Liver (tissue), 3 donors: ENCODE measurements around the gene KDM5A.
"Not testable (repeated sequence)": the region's sequence is repeated elsewhere in the genome, so short reads cannot be mapped to it uniquely, and the experiment has no call there.

Experiments used
- GABPA ChIP-seq, 2 donors: IDR thresholded peaks in 1 of 2; conservative IDR thresholded peaks in 1 of 2; 2 replicates each; pipeline ENCODE4 v1.6.1; 2016; ENCODE audit warnings: antibody characterized with exemption in 2 of 2, mild to moderate bottlenecking in 1 of 2, moderate library complexity in 1 of 2
- HNF4A ChIP-seq, 2 donors: conservative IDR thresholded peaks; 2 replicates each; pipeline ENCODE4 v1.6.1; 2016; ENCODE audit warnings: antibody characterized with exemption in 2 of 2, mild to moderate bottlenecking in 2 of 2
- JUND ChIP-seq, 2 donors: IDR thresholded peaks; 2 replicates each; pipeline ENCODE4 v1.6.1; 2016; ENCODE audit warnings: antibody characterized with exemption in 2 of 2
- RAD21 ChIP-seq, 2 donors: IDR thresholded peaks; 2 replicates each; pipeline ENCODE4 v1.6.1; 2016; ENCODE audit warnings: antibody characterized with exemption in 2 of 2, mild to moderate bottlenecking in 2 of 2
- TAF1 ChIP-seq: conservative IDR thresholded peaks from 2 replicates; pipeline ENCODE4 v1.6.1; 2016; ENCODE audit warnings: antibody characterized with exemption, mild to moderate bottlenecking
- YY1 ChIP-seq: IDR thresholded peaks from 2 replicates; pipeline ENCODE4 v1.6.1; 2016; ENCODE audit warnings: antibody characterized with exemption, mild to moderate bottlenecking
- TF ChIP-seq, protein P1 (sequence below): fragments of 150-350 bp; IDR thresholded peaks from 2 replicates; pipeline ENCODE4 v1.5.1; 2017; ENCODE audit warnings: improper control_type of control experiment, low read depth, low read length; ENCODE audit not compliant: missing input control
- TF ChIP-seq, protein P2 (sequence below): IDR thresholded peaks from 2 replicates; pipeline ENCODE4 v1.6.1; 2016; ENCODE audit warnings: antibody characterized with exemption
- donor health status: healthy.
- donor health status: healthy.

DNA sequence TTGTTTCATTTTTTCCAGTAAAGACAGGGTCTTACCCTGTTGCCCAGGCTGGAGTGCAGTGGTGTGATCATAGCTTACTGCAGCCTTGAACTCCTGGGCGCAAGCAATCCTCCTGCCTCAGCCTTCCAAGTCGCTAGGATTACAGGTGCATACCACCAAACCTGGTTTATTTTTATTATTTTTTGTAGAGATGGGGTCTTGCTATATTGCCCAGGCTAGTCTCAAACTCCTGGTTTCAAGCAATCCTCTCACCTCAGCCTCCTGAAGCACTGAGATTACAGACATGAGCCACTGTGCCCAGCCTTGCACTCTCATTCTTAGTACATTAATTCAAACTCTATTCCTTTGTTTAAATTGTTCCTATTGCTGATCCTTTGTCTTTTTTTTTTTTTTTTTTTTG lies 46.6 kb upstream of the KDM5A start:
- TF ChIP-seq, protein P1, sequence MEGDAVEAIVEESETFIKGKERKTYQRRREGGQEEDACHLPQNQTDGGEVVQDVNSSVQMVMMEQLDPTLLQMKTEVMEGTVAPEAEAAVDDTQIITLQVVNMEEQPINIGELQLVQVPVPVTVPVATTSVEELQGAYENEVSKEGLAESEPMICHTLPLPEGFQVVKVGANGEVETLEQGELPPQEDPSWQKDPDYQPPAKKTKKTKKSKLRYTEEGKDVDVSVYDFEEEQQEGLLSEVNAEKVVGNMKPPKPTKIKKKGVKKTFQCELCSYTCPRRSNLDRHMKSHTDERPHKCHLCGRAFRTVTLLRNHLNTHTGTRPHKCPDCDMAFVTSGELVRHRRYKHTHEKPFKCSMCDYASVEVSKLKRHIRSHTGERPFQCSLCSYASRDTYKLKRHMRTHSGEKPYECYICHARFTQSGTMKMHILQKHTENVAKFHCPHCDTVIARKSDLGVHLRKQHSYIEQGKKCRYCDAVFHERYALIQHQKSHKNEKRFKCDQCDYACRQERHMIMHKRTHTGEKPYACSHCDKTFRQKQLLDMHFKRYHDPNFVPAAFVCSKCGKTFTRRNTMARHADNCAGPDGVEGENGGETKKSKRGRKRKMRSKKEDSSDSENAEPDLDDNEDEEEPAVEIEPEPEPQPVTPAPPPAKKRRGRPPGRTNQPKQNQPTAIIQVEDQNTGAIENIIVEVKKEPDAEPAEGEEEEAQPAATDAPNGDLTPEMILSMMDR: not testable (repeated sequence)
- TF ChIP-seq YY1; HNF4A (conservative IDR thresholded peaks at IDR 0.05); JUND (IDR thresholded peaks at IDR 0.05); RAD21 (IDR thresholded peaks at IDR 0.05); GABPA (IDR thresholded peaks at IDR 0.05 in 1 of 2, conservative IDR thresholded peaks at IDR 0.05 in 1 of 2); TAF1: not testable (repeated sequence)
- TF ChIP-seq, protein P2, sequence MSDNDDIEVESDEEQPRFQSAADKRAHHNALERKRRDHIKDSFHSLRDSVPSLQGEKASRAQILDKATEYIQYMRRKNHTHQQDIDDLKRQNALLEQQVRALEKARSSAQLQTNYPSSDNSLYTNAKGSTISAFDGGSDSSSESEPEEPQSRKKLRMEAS: not testable (repeated sequence)
